Left lung (tissue), 10 donors: ENCODE results near the gene ATP6V0A4. TPM values are rescaled to one million over a fixed set of nuclear protein-coding genes. Genes with fewer than 3 reads are reported as not detected.
"Not testable (repeated sequence)": the region's sequence is repeated elsewhere in the genome, so short reads cannot be mapped to it uniquely, and the experiment has no call there.

Experiments
- ATAC-seq: fragments of 200-7000 bp; cut with Tn5 transposase; one replicate; pipeline ENCODE4 v1.9.1; 2020; ENCODE audit warnings: moderate library complexity
- DNase-seq, 4 donors: peaks; one replicate each; pipeline ENCODE4 v3.0.0-alpha.2; 2013 to 2020
- H3K27ac ChIP-seq, 2 donors: fragments of 200-600 bp; sonication (generic) in 1 of 2; one replicate each; pipeline versions ENCODE4 v1.5.0 to v1.8.0; 2020 to 2021
- H3K27me3 ChIP-seq, 2 donors: fragments of 200-600 bp; sonication (generic) in 1 of 2; one replicate each; pipeline versions ENCODE4 v1.5.0 to v1.8.0; 2020 to 2021
- H3K36me3 ChIP-seq, 2 donors: fragments of 200-600 bp; sonication (generic) in 1 of 2; one replicate each; pipeline versions ENCODE4 v1.5.0 to v1.8.0; 2020 to 2021
- H3K4me1 ChIP-seq, 2 donors: fragments of 200-600 bp; one replicate each; pipeline ENCODE4 v1.8.0; 2021
- H3K4me3 ChIP-seq, 2 donors: fragments of 200-600 bp; sonication (generic) in 1 of 2; one replicate each; pipeline versions ENCODE4 v1.5.0 to v1.8.0; 2020 to 2021; ENCODE audit warnings: mild to moderate bottlenecking in 1 of 2
- H3K9me3 ChIP-seq, 2 donors: fragments of 200-600 bp; sonication (generic) in 1 of 2; one replicate each; pipeline versions ENCODE4 v1.5.0 to v1.8.0; 2020 to 2021
- CTCF ChIP-seq, 2 donors: fragments of 200-600 bp; sonication (generic) in 1 of 2; IDR thresholded peaks; one replicate each; pipeline versions ENCODE4 v1.5.0 to v1.8.0; 2021; ENCODE audit warnings: antibody characterized with exemption in 2 of 2
- intact Hi-C, 2 donors: fragments of 100-400 bp; cut with DNase I; formaldehyde crosslinking; loops; one replicate each; pipeline versions ENCODE4 v1.11.2 to v1.14.2; 2022
- polyA plus RNA-seq, 6 donors: library from polyadenylated mRNA; unstranded; fragments of 120-200 nt; gene quantifications; one replicate each; pipeline ENCODE4 v1.2.1, GENCODE V29; 2013; ENCODE audit not compliant: insufficient read length in 6 of 6
- total RNA-seq, 2 donors: library from RNA; stranded (reverse); fragmentation: NEBNext Ultra II Directional; extraction: Animal tissue kit (Norgen Biotek cat#: 25700); gene quantifications; one replicate each; pipeline ENCODE4 v1.2.1, GENCODE V29; 2021
- donor health status: DM: no; HTN: yes; CAD: no.
- donor health status: DM: no; HTN: no; CAD: no.

The ATP6V0A4 gene
- total and polyA plus RNA-seq, 8 donors: 0.52 to 7.3 (median 0.87) TPM

- TF ChIP-seq CTCF (IDR thresholded peaks at IDR 0.05): no peak
- intact Hi-C loops: no loop called here
- Histone ChIP-seq H3K27ac (no peak overlapping the region), H3K36me3 (no peaks in the 10 kb centered on the region), H3K27me3 (no peaks in the 10 kb centered on the region), H3K4me3 (no peak overlapping the region), H3K4me1 (no peaks in the 10 kb centered on the region), H3K9me3 (no peaks in the 10 kb centered on the region)
- no peak for DNase-seq
- no peak for ATAC-seq
Observed at GRCh38 chr7:138798836-138799235, 840 bp upstream of the ATP6V0A4 start.

- H3K27me3 ChIP-seq, H3K27ac ChIP-seq, H3K9me3 ChIP-seq, ATAC-seq, H3K4me1 ChIP-seq, intact Hi-C loops, H3K36me3 ChIP-seq, H3K4me3 ChIP-seq, DNase-seq: not testable (repeated sequence)
Observed at GRCh38 chr7:138797046-138797445, 950 bp downstream of the ATP6V0A4 start.

- no peak for TF ChIP-seq CTCF (IDR thresholded peaks at IDR 0.05)
- no peaks in the 10 kb centered on the region for H3K27me3 ChIP-seq
- no peak for DNase-seq
- H3K36me3 ChIP-seq: no peaks in the 10 kb centered on the region
- no peaks in the 10 kb centered on the region for H3K4me1 ChIP-seq
- no peak overlapping the region for H3K27ac ChIP-seq
- H3K9me3 ChIP-seq: no peaks in the 10 kb centered on the region
- intact Hi-C loops: no loop called here
- ATAC-seq: no peak
- no peak overlapping the region for H3K4me3 ChIP-seq
Observed at GRCh38 chr7:138796038-138796615, 1.9 kb downstream of the ATP6V0A4 start.

- Histone ChIP-seq H3K27me3 (no peaks in the 10 kb centered on the region), H3K27ac (peak overlapping the region in 1 of 2 donors; percentile 48), H3K9me3 (peaks cover 0 to 4% of the 10 kb centered on the region in 2 donors), H3K4me1 (no peaks in the 10 kb centered on the region), H3K4me3 (no peak overlapping the region), H3K36me3 (no peaks in the 10 kb centered on the region)
- no peak for TF ChIP-seq CTCF (IDR thresholded peaks at IDR 0.05)
- intact Hi-C loops: no loop called here
- DNase-seq (no peak), ATAC-seq (peak; percentile 48)
Observed at GRCh38 chr7:138785587-138786437, 12.2 kb downstream of the ATP6V0A4 start.

- peak overlapping the region in 1 of 2 donors; percentile 48 for H3K27ac ChIP-seq
- no peaks in the 10 kb centered on the region for H3K4me1 ChIP-seq
- no peak overlapping the region for H3K4me3 ChIP-seq
- TF ChIP-seq CTCF (IDR thresholded peaks at IDR 0.05): no peak
- ATAC-seq (peak; percentile 87), DNase-seq (peak in 3 of 4 donors; percentile 6 to 68 (median 48))
- no peaks in the 10 kb centered on the region for H3K27me3 ChIP-seq
- no peaks in the 10 kb centered on the region for H3K36me3 ChIP-seq
- peaks cover 0 to 4% of the 10 kb centered on the region in 2 donors for H3K9me3 ChIP-seq
- intact Hi-C loops: no loop called here
Observed at GRCh38 chr7:138784692-138785091, 13.3 kb downstream of the ATP6V0A4 start.
